ENCODE data around the gene GTF2F1.
A peak's percentile ranks its signal among the peaks of the same experiment; 100 is the strongest.
"Not testable (repeated sequence)": the region's sequence is repeated elsewhere in the genome, so short reads cannot be mapped to it uniquely, and the experiment has no call there.

GTF2F1 gene

DNA sequence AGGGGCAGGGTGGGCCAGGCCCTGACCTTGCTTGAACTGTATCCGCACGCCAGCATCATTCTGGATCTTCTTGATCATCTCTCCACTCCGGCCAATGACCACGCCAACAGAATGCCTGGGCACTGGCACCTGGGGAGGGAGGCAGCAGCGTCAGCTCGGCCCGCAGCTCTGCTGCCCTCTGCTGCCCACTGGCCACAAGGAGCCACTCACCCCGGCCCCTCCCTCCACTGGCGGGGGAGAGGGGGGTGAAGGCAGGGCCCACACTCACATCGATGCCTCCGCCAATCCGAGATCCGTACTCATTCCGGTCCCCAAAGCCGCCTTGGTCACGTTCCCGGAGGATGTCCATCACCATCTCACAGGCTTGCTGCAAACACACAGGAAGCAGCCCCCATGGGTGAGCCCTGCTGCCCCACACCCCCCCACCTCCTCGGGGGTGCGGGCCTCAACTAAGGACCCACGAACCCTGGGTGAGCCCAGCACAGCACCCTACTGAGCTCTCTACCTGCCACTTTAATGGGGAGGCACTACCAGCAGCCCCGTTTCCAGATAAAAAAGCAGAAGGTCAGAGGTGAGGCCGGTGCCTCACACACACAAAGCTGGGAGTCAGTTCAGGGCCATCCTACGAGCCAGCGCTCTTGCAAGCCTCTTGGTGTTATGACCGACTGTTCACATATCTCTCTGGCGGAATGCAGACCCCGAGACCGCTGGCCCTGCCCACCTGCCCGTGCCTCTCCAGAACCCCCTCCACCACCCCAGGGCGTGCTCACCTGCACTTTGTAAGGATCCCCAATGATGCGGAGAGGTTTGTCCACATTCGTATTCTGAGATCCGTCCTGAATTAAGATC is 25.0 kb upstream of the GTF2F1 start:
- DNase-seq: no peak

DNA sequence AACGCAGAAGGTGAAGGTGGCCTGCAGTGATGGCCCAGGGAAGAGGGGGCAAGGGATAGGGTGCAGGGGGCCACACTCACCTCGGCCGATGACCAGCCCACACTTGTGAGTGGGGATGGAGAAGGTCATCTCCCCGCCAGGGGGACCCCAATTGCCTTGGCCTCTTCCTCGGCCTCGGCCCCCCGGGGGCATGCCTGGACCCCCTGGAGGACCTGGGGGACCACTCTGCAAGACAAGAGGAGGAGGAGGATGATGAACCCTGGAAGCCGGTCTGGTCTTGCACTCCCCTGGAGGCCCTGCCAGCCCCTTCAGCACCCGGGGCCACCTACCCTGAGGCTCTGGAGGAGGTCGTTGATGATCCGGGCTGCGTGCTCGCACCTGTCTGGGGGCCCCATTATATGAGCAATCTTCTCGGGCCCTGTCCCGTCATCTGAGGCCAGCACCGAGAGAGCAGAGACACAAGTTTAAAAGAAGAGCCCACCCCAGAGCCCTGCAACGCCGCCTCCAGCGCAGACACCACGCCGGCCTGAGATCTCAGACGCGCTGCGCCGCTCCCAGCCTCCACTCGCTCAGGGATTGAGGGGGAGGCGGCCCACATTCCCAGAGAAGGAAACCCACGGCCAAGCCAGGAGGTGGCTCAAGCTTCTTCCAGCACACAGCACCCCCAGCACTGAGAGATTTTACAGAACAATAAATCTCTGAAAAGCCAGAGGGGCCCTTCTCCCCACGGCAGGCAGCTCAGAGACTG is 23.9 kb upstream of the GTF2F1 start:
- no peak for DNase-seq

DNA sequence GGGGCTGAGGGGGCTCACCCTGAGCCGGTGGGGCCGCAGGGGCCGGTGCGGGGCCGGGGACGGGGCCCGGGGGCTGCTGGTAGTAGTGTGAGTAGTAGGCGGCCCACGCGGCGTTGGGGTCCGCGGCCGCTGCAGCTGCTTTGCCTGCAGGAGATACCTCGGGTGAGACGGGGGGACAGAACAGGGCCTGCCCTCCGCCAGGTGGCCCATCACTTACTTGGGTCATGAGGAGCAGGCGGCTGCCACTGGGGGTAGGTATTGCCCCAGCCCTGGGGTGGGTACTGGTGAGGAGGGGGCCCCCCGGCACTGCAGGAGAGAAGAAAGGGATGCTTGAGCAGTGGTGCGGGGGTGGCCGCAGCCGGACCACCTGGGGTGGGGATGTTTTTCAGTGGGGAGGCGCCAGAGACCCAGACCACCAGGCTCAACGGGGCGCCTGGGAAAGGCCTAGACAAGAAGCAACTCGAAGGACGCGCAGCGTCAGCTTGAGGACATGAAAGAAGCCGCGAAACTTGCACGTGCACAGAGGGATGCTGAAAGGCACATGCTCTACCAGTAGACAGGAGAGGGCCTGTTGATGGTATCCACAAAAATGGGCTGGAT is 22.7 kb upstream of the GTF2F1 start:
- DNase-seq: no peak

DNA sequence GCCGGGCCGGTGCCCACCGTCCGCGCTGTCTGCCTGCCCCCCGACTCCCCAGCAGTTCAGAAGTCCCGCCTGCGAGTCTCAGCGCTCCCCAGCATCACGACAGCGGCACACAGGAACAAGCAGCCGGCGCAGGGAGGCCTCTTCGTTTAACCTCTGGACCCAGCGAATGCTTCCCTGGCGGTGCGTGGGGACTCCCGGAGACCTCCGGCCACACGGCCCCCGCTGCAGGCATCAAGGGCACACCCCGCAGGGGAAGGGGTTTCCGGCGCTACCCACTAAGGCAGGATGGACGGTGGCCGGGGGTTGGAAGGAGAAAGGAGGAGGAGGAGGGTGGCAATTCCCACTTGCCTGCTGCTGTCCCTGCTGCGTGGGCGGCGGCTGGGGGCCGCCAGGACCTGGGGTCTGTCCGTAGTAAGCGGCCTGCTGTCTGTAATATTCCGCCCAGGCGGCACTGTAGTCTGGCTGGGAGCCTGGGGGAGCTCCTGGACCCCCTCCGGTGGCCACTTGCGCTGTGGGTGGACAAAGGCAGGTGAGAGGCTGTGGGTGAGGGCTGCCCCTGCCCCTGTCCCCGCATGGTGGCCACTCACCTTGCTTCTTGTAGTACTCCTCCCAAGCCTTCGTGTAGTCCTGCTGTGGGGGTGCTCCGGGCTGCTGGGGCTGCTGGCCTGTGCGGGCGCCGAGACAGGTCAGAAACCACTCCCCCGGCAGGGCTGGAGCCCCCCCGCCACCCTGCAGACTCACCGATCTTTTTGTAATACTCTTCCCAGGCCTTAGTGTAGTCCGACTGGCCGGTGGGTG is 22.0 kb upstream of the GTF2F1 start:
- DNase-seq: no peak

DNA sequence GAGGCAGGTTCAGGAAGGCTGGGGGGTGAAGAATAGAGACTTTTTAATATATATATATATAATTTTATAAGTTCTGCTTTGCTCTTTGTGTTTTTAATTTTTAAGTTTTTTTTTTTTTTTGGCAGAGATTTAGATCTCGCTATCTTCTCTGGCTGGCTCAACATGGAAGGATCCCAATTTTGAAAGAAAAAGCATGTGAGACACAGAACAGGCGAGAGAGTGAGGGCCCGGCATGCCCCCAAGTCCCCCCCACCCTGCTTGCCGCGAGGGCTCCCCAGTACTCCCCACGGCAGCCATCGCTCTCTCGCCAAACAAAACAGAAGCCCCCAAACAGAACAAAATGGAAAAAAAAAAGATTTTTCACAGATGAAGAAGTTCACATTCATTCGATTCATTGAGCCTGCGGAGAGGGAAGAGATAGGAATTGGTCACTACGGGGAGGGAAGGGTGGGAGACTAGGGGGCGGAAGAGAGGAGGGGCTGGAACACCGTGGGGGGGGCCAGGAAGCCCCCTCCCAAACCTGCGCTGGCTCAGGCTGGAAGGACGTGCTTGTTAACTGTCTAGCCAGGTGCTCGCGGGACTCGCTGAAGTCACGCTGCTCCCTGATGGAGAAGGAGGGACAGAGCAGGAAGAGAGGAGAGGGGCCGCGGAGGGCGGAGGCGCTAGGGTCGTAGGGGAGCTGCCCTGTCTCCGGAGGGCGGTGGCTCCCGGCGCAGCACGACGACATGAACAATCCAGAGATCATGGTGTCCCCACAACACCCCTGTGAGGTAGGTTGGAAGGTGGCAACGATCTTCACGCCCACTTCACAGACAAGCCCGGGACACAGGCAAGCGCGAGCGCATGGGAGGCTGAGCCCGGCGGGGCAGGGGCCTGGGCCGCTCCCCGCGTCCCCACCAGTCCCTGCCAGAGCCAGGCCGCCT is 21.0 kb upstream of the GTF2F1 start:
- no peak for DNase-seq

- no peak for DNase-seq
Measured at GRCh38 chr19:6413291-6413690, 20.3 kb upstream of the GTF2F1 start.

- peak; percentile 45 for DNase-seq
Measured at GRCh38 chr19:6412447-6413091, 19.6 kb upstream of the GTF2F1 start.

GRCh38 chr19:6412061-6412446 is 19.1 kb upstream of the GTF2F1 start:
- DNase-seq: no peak

- no peak for DNase-seq
Measured at GRCh38 chr19:6409346-6409745, 16.4 kb upstream of the GTF2F1 start.

- DNase-seq: no peak
Measured at GRCh38 chr19:6406401-6406800, 13.4 kb upstream of the GTF2F1 start.

DNA sequence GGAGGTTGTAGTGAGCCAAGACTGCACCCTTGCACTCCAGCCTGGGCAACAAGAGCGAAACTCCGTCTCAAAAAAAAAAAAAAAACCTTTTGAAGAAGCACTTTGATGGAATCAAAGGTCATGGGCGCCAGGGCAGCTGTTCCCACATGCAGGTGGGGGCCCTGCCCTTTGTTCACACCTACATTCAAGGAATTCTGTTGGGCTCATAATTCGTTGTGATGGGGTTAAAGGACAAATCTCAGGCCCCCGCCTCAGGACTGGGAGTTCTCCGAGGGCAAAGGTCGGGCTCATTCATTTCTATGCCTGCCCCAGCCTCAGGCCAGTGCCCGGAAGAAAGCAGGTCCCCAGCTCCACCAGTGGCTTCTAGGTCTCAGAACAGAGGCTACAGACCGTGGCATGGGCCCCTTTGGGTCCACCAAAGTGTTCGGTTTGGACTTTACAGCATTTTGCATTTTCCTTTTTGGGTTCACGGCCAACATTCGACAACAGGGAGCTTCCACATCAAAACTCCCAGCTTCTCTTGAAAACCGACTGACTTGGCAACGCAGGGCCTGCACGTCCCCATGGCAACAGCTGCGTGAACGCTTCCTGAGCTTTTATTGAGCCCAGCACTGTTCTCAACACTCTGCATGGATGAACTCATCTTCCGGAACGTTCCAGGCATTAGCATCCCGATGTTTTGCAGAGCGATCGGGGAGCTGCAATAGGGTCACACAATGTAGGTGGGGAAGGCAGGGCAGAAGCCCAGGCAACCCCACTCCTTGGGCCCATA is 10.1 kb upstream of the GTF2F1 start:
- peak; percentile 89 for DNase-seq

DNA sequence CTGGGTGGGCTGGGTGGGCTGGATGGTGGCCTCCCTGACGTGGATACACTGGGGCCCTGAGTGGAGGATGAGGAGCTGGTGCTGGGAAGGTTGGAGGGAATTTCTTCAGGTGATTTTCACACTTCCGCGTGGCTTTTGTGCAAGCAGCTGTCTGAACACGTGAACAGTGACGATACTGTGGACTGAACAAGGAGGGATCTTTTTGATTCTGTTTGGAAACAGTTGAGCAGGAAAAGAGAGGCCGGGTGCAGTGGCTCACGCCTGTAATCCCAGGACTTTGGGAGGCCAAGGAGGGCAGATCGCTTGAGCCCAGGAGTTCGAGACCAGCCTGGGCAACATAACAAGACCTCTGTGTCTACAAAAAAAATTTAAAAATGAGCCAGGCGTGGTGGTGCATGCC is 9.1 kb upstream of the GTF2F1 start:
- DNase-seq: no peak

GRCh38 chr19:6400062-6400944 is 7.3 kb upstream of the GTF2F1 start:
- DNase-seq: not testable (repeated sequence)

GRCh38 chr19:6396305-6396704 is 3.3 kb upstream of the GTF2F1 start:
- no peak for DNase-seq

DNA sequence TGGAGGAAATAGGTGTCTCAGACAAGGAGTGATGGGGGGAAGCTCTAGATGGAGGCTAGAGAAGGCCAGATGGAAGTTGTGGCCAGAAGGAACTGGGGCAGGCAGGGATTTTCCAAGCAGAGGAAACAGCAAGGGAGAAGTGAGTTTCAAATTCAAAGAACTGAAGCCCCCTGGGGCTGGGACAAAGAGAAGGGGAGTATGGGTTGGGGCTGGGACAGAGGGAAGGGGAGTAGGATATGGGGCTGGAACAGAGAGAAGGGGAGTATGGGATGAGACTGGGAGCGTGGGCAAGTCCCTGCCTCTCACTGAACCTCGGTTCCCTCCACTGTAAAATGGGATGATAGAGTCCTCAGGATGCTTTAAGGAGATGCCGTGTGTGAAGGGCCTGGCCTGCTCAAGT is 1.9 kb upstream of the GTF2F1 start:
- no peak for DNase-seq

GRCh38 chr19:6393983-6394412 is 1.0 kb upstream of the GTF2F1 start:
- no peak for DNase-seq

DNA sequence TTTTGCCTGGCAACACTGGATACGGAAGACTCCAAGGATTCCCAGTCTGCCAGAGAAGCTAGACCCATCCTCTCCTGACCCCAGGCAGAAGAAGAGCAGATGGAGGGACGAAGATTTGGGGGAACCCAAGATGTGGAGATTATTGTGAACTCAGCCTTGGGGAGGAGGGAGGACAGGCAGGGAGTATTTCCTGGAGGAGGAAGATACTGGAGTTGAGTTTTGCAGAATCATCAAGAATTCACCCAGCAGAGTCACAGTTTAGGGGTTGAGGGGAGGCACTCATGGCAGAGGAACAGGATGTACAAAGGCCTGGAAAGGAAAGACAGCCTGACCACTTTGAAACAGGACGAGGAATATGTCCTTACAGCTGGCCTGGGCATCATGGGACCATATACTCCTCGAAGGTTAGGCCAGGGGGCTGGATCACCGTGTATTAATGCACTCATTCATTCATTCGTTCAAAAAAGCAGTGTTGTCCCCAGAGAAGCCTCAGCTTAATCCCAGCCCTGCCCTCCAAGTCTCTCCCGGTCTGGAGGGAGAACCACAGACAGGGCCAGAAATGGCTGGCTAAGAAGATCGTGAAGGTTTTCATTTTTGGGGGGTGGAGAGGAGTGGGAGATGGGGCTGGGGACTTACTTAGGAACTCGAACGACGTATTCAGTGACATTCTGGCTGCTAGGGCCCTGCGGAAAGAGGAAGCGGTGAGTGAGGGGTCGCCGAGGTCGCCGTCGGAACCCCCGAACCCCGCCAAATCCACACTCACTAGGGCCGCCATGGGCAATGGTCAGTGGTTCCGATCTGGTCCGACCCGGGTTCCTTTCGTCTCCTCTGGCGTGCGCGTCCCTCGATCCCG is 517 bp downstream of the GTF2F1 start:
- no peak for DNase-seq

- DNase-seq: no peak
Measured at GRCh38 chr19:6387372-6387771, 5.6 kb downstream of the GTF2F1 start.
